GM21717 (cell line): ENCODE data around the gene MICAL3.

ENCODE experiments used
- ATAC-seq: cut with Tn5 transposase; IDR thresholded peaks from one replicate; pipeline ENCODE4 v1.9.1; 2021; ENCODE audit warnings: mild to moderate bottlenecking, moderate library complexity; ENCODE audit not compliant: unreplicated experiment

Gene MICAL3

DNA sequence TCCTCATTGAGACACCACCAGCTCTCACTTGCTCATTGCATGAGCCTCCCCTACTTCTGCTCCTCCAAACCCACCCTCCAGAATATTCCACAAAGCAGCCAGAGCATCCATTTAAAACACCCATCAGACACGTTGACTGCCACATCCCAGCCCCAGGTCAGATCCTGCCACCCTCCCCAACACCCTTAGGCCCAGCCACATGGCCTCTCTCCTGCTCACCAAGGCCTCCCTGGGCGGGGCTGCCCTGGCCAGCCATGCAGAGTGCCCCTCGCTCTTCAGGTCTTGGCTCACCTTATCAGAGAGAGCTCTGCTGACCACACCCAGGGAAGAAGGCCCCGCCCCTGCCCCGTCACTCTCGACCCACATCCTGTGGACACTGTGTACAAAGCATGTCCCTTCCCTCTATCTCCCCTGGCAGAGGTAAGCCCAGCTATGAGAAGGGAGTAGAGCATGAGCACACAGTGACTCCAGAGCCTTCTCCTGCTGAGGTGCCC is 106.8 kb downstream of the MICAL3 start:
- ATAC-seq, result no peak

- no peak for ATAC-seq
Measured at GRCh38 chr22:17916226-17916889, 108.0 kb downstream of the MICAL3 start.

DNA sequence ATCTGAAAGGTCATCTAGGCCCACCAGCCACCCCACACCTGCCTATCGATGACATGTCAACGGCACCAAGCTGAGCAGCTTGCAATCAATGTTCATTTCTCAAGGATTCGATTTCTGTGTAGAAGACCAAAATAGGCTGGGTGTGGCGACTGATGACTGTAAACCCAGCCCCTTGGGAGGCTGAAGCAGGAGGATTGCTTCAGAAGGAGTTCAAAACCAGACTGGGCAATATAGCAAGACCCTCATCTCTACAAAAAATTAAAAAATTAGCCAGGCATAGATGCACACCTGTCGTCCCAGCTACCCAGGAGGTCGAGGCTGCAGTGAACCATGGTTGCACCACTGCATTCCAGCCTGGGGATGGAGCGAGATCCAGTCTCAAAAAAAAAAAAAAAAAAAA is 108.7 kb downstream of the MICAL3 start:
- no peak for ATAC-seq

DNA sequence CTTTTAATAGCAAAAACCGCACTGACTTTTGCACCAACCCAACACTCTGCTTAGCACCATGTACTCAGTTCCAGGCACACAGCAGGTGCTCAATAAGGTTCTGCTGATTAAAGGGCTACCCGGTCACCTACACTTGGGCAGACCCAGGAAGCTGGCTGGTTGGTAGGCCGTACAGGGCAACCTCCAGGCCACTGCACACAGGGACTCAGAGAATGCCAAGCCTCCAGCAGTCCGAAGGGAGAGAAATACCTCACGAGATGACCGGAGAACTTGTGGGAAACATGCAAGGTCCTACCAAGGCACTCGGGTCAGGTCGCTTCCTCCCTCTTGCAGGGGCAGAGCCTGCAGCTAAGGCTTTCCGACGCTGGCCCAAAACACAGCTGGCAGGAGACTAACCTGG is 109.2 kb downstream of the MICAL3 start:
- ATAC-seq, result no peak

GRCh38 chr22:17914474-17914873 is 109.9 kb downstream of the MICAL3 start:
- ATAC-seq, result no peak

- ATAC-seq, result no peak
Measured at GRCh38 chr22:17913801-17914347, 110.5 kb downstream of the MICAL3 start.

- no peak for ATAC-seq
Measured at GRCh38 chr22:17912945-17913721, 111.2 kb downstream of the MICAL3 start.

GRCh38 chr22:17911887-17912286 is 112.5 kb downstream of the MICAL3 start:
- no peak for ATAC-seq

- no peak for ATAC-seq
Measured at GRCh38 chr22:17911312-17911705, 113.1 kb downstream of the MICAL3 start.

- ATAC-seq, result no peak
Measured at GRCh38 chr22:17910561-17911311, 113.6 kb downstream of the MICAL3 start.

DNA sequence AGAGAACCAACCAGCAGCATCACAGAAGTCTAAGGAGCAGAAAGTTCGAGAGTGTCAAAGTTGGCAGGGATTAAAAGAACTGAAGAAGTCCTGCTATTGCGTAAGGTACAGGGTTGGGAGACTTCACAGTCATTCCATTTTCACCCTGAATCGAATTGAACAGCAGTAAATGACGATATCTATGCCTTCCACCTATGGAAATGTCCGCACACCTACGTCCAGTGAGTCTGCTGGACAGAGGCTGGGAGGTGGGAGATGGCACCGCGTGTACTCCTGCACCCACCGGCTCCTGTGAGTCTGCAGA is 116.7 kb downstream of the MICAL3 start:
- no peak for ATAC-seq

DNA sequence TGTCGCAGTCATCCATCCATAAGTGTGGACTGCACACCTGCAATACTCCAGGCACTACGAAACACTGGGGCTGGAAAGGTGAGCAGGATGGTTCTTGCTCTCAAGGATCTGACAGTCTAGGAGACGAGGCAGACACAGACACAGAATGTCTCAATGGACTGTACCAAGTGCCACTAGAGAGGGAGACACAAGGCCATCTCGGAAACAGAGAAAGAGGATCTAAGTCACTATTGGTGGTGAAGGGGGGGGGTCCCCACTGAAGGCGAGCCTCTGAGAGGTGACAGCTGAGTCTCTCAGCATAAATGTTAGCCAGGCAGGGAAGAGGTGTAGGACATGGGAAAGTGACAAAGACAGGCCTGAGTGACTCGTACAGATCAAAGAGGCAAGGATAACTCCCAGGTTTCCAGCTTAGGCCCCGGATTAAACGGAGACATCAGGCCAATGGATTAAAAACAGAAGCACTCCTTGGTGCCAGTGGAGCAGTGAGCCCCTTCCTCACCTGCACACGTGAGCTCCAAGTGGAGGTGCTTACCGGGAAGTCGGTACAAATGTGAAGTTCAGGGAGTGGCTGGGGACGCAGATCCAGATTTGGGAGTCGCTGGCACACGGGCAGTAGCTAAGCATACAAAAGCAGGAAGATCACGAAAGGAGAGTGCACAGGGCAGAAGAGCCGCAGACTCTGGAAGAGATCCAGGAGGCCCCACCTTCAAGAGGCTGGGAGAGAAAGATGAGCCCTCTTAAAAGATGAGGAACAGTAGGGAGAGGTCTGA is 117.2 kb downstream of the MICAL3 start:
- no peak for ATAC-seq

DNA sequence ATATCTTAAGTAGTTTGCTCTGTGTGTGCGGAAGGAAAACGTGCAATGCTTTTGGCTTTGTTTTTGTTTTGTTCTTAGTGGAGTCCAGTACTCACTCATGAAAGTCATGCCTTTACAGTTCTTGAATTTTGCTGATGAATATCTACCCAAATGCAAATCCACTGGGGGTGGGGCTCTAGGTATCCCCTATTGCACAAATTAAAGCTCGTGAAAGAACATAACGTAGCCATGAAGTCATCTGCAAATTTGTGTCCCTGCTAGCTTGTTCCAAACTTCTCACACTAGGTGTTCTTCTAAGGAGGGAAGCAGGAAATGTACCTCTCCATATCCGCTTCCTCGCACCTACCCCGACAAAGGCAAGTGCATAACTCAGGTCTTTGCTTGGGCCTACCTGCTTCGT is 118.9 kb downstream of the MICAL3 start:
- ATAC-seq, result no peak

DNA sequence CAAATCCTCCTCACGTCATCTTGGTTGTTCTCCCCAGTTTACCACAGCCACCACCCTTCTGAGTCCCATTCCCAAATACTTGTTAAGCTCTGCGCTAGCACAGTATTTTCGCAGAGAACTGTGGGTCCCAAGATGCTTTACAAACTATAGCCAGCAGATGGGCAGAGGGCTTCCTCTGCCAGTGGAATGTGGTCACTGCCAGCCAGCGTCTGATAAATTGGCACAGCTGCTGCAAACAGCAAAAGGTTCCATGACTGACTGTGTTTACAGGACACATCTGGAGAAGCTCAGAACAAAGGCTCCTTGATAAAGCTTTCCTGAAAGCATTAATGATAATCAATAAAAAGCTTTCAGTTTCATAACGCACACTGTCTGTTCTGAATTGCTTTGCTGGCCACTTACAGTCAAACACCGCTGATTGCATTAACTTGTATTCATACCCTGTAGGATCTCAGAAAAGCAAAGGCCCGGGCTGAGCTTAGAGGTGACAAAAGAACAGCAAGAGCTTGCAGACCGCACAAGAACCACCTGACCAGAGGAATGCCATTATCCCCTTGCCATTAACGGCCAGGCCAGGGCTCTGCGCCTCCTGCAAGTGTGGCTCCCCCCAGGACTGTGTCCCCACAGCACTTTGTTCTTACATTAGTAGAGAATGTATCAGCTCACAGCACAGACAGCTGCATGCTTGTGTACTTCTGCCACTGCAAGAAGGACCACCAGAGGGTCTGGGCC is 120.6 kb downstream of the MICAL3 start:
- no peak for ATAC-seq

DNA sequence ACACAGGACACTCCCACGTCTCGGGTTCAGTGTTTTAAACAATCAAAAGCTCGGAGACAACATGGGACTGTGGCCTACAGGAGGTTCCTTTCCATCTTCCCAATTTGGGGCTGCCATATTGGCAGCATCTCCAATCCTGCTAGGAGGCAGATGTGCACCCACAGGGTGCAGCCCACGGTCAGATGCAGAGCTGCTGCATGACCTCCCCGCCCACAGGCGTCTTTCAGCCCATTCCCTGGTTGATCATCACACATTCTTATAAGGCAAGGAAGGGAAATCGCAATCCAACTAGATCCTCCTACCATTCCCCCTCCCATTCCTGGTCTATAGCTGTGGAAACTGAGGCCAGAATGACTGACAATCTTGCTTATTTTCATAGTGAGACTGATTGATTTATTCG is 121.4 kb downstream of the MICAL3 start:
- ATAC-seq, result no peak

- no peak for ATAC-seq
Measured at GRCh38 chr22:17898375-17898774, 126.0 kb downstream of the MICAL3 start.

- no peak for ATAC-seq
Measured at GRCh38 chr22:17897858-17898257, 126.5 kb downstream of the MICAL3 start.

DNA sequence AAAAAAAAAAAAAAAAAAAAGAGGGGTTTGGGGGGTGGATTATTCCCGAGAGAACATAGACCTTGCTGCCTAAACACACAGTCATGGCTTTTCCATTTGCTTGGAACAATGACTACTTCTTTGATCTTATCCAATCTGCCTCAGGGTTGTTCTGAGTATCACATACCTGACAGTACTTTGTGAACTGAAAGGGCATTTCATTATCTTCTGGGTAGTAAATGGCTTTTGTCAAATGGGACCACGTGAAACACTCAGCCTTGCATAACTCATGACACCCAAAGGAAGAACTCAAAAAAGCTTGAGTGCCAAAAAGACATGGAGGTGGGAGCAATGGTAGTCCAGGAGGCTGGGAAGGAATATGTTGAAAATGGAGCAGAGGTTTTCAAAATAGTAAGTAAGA is 126.9 kb downstream of the MICAL3 start:
- ATAC-seq, result no peak

DNA sequence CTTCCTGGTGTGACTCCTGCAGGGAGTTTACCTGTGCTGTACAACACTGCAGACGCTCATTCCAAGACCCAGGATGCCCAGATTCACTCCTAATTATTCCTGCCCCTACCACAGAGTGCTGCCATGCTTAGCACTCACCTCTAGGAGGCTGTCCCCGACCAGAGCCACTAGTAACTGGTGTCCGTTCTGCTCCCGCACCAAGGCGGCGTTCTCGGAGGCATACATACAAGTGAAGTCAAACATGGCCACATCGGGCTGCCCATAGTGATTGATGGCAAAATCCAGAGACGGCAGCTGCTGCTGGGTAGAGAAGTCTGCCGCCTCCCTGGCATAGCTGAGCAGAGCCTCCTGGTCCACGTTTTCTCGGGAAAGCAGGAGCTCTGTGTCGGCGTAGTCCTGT is 127.8 kb downstream of the MICAL3 start:
- ATAC-seq, result no peak

DNA sequence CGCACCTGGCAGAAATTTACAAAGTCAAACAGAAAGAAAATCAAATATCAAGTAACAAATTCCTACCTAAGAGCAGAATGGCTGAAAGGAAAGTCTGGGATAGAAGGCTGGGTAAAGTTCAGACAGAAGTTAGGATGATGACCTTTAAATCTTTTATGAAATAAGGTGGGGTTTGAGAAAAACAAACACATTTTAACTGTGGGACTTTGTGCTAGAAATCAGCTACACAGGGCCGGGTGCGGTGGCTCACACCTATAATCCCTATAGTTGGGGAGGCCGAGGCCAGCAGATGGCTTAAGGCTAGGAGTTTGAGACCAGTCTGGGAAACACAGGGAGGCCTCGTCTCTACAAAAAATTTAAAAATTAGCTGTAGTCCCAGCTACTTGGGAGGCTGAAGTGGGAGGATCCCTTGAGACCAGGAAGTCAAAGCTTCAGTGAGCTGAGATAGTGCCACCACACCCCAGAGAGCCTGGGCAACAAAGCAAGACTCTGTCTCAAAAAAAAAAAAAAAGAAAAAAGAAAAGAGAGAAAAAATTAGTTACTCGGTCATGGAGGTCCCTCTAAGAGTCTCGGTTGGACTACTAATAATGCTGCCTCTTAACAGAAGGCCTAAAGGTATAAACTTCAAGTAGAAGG is 130.3 kb downstream of the MICAL3 start:
- no peak for ATAC-seq
